Testis (tissue), 3 donors: Measurements from ENCODE around the gene SACM1L. TPM values are rescaled to one million over a fixed set of nuclear protein-coding genes. Genes with fewer than 3 reads are reported as not detected.

Source experiments
- DNase-seq: peaks from one replicate; pipeline ENCODE4 v3.0.0-alpha.2; 2019
- H3K27ac ChIP-seq, 2 donors: fragments of 200-600 bp; sonication (generic); one replicate each; pipeline ENCODE4 v1.5.1; 2019
- H3K27me3 ChIP-seq: fragments of 200-600 bp; sonication (generic); one replicate; pipeline ENCODE4 v1.5.1; 2019
- H3K36me3 ChIP-seq: fragments of 200-600 bp; sonication (generic); one replicate; pipeline ENCODE4 v1.5.1; 2017; ENCODE audit warnings: low read depth; ENCODE audit errors: missing control alignments
- H3K4me1 ChIP-seq: fragments of 200-600 bp; sonication (generic); one replicate; pipeline ENCODE4 v1.5.1; 2019
- H3K4me3 ChIP-seq, 2 donors: fragments of 200-600 bp; sonication (generic); one replicate each; pipeline ENCODE4 v1.5.1; 2017 to 2019
- H3K9me3 ChIP-seq: fragments of 200-600 bp; sonication (generic); one replicate; pipeline ENCODE4 v1.5.1; 2017
- POLR2A ChIP-seq: fragments of 450-650 bp; IDR thresholded peaks from one replicate; pipeline ENCODE4 v1.6.1; 2017; ENCODE audit warnings: antibody characterized with exemption, mild to moderate bottlenecking, moderate library complexity
- WGBS, 2 donors: methylation state at CpG; one replicate each; pipeline ENCODE4 v1.1.5; 2018; 5-methylcytosine and 5-hydroxymethylcytosine counted together
- intact Hi-C: fragments of 100-400 bp; cut with DNase I; formaldehyde crosslinking; loops from one replicate; pipeline ENCODE4 v1.15.1; 2023; ENCODE audit warnings: low total_unique reads
- polyA plus RNA-seq: library from polyadenylated mRNA; stranded (reverse); fragments of 350-450 nt; fragmentation: Illumina TruSeq; extraction: RNeasy Lipid Tissue Mini Kit (QIAGEN cat#74804); gene quantifications from one replicate; pipeline ENCODE4 v1.2.3, GENCODE V29; 2014; ENCODE audit warnings: low read depth, low replicate concordance; ENCODE audit not compliant: insufficient read depth
- total RNA-seq, 2 donors: library from RNA; depleted of rRNA; stranded (reverse); fragments of >200 nt; gene quantifications; one replicate each; pipeline ENCODE4 v1.2.3, GENCODE V29; 2016
- TF ChIP-seq, protein P1 (sequence below), 3 experiments: fragments of 450-650 bp in 2 of 3; fragments of 200-600 bp in 1 of 3; sonication (generic) in 1 of 3; IDR thresholded peaks; one replicate each; pipeline ENCODE4 v1.5.1; 2016 to 2019; ENCODE audit warnings: antibody characterized with exemption in 3 of 3, mild to moderate bottlenecking in 2 of 3, moderate library complexity in 1 of 3

SACM1L gene
- total and polyA plus RNA-seq, 3 donors from 2014 or later: 25.9 to 60.1 (median 48.3) TPM

- H3K27ac ChIP-seq: no peak overlapping the region
These were observed 82.1 kb downstream of the SACM1L start for GRCh38 chr3:45771166-45771775.

DNA sequence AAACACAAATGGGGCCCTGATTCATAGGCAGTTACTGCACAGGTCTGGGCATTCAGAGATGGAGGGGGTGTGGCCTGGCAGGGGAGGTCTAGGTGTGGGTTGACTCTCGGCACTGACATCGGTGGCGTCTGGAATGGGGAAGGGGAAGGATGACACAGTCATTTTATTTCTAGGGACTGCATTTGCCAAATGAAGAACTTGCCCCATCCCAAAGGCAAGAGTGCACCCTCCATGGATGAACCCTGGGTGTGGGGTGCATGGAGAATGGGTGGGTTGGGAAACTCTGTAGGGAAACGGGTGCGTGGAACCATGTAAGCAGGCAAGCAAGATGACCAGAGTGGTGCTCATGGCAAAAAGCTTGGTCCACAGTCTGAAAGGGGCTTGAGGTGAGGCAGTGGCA is 82.6 kb downstream of the SACM1L start:
- Histone ChIP-seq H3K4me1 (no peaks in the 10 kb centered on the region), H3K36me3 (no peaks in the 10 kb centered on the region), H3K4me3 (no peak overlapping the region), H3K9me3 (no peaks in the 10 kb centered on the region), H3K27me3 (no peaks in the 10 kb centered on the region), H3K27ac (no peak overlapping the region)
- DNase-seq: no peak
- TF ChIP-seq, protein P1, sequence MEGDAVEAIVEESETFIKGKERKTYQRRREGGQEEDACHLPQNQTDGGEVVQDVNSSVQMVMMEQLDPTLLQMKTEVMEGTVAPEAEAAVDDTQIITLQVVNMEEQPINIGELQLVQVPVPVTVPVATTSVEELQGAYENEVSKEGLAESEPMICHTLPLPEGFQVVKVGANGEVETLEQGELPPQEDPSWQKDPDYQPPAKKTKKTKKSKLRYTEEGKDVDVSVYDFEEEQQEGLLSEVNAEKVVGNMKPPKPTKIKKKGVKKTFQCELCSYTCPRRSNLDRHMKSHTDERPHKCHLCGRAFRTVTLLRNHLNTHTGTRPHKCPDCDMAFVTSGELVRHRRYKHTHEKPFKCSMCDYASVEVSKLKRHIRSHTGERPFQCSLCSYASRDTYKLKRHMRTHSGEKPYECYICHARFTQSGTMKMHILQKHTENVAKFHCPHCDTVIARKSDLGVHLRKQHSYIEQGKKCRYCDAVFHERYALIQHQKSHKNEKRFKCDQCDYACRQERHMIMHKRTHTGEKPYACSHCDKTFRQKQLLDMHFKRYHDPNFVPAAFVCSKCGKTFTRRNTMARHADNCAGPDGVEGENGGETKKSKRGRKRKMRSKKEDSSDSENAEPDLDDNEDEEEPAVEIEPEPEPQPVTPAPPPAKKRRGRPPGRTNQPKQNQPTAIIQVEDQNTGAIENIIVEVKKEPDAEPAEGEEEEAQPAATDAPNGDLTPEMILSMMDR (IDR thresholded peaks at IDR 0.05): no peak
- no peak for TF ChIP-seq POLR2A
- intact Hi-C loops: no loop called here
- 90 to 93% methylated on average over 5 of the region's 5 CpGs for WGBS, 2 donors

More at GRCh38 chr3:45771166-45771775, 82.1 kb downstream of the SACM1L start:
- no peak for TF ChIP-seq POLR2A
- TF ChIP-seq, protein P1 (IDR thresholded peaks at IDR 0.05): no peak
- DNase-seq: no peak
- no peaks in the 10 kb centered on the region for H3K4me1 ChIP-seq
- H3K4me3 ChIP-seq: no peak overlapping the region
- WGBS, 2 donors: 95 to 96% methylated on average over 9 of the region's 9 CpGs
- no peaks in the 10 kb centered on the region for H3K9me3 ChIP-seq
- intact Hi-C loops: no loop called here
- H3K36me3 ChIP-seq: no peaks in the 10 kb centered on the region
- no peaks in the 10 kb centered on the region for H3K27me3 ChIP-seq

DNA sequence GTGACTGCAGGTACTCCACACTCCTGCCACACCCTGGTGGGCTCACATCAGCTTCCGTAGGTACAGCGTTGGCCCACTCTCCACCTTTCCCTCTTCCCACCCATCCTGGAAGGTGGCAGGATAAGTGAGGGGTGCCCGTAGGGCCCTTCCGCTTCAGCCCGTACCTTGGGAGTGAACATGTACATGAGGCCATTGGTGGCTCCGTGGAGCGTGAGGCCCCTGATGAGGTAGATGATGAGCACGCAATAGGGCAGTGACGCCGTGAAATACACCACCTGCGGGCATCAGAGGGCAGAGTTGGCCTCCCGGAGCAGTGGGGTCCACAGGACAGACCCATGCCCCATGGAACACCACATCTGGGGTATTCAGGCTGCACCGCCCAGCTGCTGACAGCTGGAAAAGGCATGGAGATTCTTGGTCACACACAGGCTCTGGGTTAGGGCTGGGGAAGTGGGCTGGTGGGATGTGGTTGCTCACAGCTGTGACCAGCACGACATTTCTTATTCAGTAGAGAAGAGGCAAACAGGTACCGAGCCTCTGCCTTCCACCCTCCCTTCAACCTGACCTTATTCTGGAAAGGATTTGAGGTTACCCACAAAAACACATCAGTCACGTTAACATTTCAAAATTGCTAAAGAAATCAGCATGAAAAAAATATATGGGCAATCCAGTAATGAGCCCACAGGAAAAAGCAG is 83.3 kb downstream of the SACM1L start:
- H3K36me3 ChIP-seq: no peaks in the 10 kb centered on the region
- no peak overlapping the region for H3K27ac ChIP-seq
- WGBS, 2 donors: 96% methylated on average over 16 of the region's 16 CpGs
- H3K4me1 ChIP-seq: no peaks in the 10 kb centered on the region
- H3K27me3 ChIP-seq: no peaks in the 10 kb centered on the region
- no peak for DNase-seq
- no peak overlapping the region for H3K4me3 ChIP-seq
- TF ChIP-seq, protein P1 (IDR thresholded peaks at IDR 0.05): no peak
- TF ChIP-seq POLR2A: no peak
- intact Hi-C loops: no loop called here
- H3K9me3 ChIP-seq: no peaks in the 10 kb centered on the region

DNA sequence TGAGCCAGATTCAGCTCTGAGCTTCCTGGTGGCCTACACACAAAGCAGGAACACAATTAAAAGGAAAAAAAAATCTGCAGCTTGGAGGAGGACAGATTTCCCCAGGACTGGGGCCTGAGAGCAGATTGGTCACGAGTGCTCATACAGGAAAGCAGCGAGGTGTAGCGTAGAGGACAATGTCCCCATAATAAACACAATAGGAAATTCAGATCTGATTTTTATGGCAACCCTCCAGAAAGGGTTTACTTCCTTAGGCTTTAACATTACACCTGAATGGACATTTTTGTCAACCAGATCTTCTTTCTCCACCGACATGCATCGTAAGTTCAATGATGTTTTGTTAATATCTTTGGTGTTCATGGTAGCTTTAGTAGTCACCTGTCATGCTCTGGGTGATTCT is 83.9 kb downstream of the SACM1L start:
- no peaks in the 10 kb centered on the region for H3K9me3 ChIP-seq
- no peak for DNase-seq
- 86 to 92% methylated on average over 5 of the region's 5 CpGs for WGBS, 2 donors
- no peak overlapping the region for H3K4me3 ChIP-seq
- H3K36me3 ChIP-seq: no peaks in the 10 kb centered on the region
- H3K27me3 ChIP-seq: no peaks in the 10 kb centered on the region
- no peak overlapping the region for H3K27ac ChIP-seq
- TF ChIP-seq, protein P1 (IDR thresholded peaks at IDR 0.05): no peak
- no peak for TF ChIP-seq POLR2A
- H3K4me1 ChIP-seq: no peaks in the 10 kb centered on the region
- intact Hi-C loops: no loop called here
